H9 (cell line): ENCODE measurements around the gene CALHM1. TPM values are rescaled to one million over a fixed set of nuclear protein-coding genes. Genes with fewer than 3 reads are reported as not detected.

ENCODE experiments used
- DNase-seq: peaks from one replicate; pipeline ENCODE4 v3.0.0-alpha.2; 2017
- H2AFZ ChIP-seq: one replicate; pipeline ENCODE4 v1.6.1; 2013; ENCODE audit warnings: mild to moderate bottlenecking, low read length, control low read depth, moderate library complexity
- H2AK5ac ChIP-seq: 2 replicates; pipeline ENCODE4 v1.6.1; 2013; ENCODE audit warnings: low read length, control low read depth, mixed read lengths; ENCODE audit not compliant: insufficient read length
- H2BK120ac ChIP-seq: one replicate; pipeline ENCODE4 v1.6.1; 2013; ENCODE audit warnings: low read depth, mild to moderate bottlenecking, low read length, control low read depth, inconsistent platforms; ENCODE audit not compliant: poor library complexity, severe bottlenecking
- H2BK12ac ChIP-seq: 2 replicates; pipeline ENCODE4 v1.6.1; 2013; ENCODE audit warnings: low read length, control low read depth, mixed read lengths, low read depth; ENCODE audit not compliant: insufficient read length
- H2BK15ac ChIP-seq: 2 replicates; pipeline ENCODE4 v1.6.1; 2013; ENCODE audit warnings: low read depth, low read length, control low read depth
- H2BK20ac ChIP-seq: one replicate; pipeline ENCODE4 v1.6.1; 2013; ENCODE audit warnings: low read depth, mild to moderate bottlenecking, low read length, control low read depth, inconsistent platforms; ENCODE audit not compliant: poor library complexity, severe bottlenecking
- H2BK5ac ChIP-seq: 2 replicates; pipeline ENCODE4 v1.6.1; 2013; ENCODE audit warnings: low read length, control low read depth, mixed read lengths; ENCODE audit not compliant: insufficient read length
- H3K14ac ChIP-seq: 2 replicates; pipeline ENCODE4 v1.6.1; 2013; ENCODE audit warnings: low read length, control low read depth; ENCODE audit not compliant: insufficient read depth
- H3K18ac ChIP-seq: 2 replicates; pipeline ENCODE4 v1.6.1; 2013; ENCODE audit warnings: low read depth, mild to moderate bottlenecking, mixed read lengths, low read length, control low read depth; ENCODE audit not compliant: insufficient read length
- H3K23ac ChIP-seq: 2 replicates; pipeline ENCODE4 v1.6.1; 2013; ENCODE audit warnings: low read length, control low read depth, mixed read lengths, low read depth; ENCODE audit not compliant: insufficient read length
- H3K23me2 ChIP-seq: 2 replicates; pipeline ENCODE4 v1.6.1; 2013; ENCODE audit warnings: low read depth, mild to moderate bottlenecking, mixed read lengths, low read length, control low read depth; ENCODE audit not compliant: insufficient read length, poor library complexity, severe bottlenecking
- H3K27ac ChIP-seq: 2 replicates; pipeline ENCODE4 v1.5.1; 2013; ENCODE audit warnings: low read length, control low read depth, mixed read lengths, low read depth; ENCODE audit not compliant: insufficient read length
- H3K27me3 ChIP-seq: 2 replicates; pipeline ENCODE4 v1.6.1; 2013; ENCODE audit warnings: low read length, control low read depth, inconsistent platforms; ENCODE audit not compliant: insufficient read depth
- H3K4ac ChIP-seq: 2 replicates; pipeline ENCODE4 v1.6.1; 2013; ENCODE audit warnings: low read depth, mild to moderate bottlenecking, control low read depth, inconsistent platforms, low read length, moderate library complexity
- H3K4me1 ChIP-seq: 2 replicates; pipeline ENCODE4 v1.6.1; 2013; ENCODE audit warnings: low read length, control low read depth, inconsistent platforms; ENCODE audit not compliant: insufficient read depth
- H3K4me2 ChIP-seq: 2 replicates; pipeline ENCODE4 v1.6.1; 2013; ENCODE audit warnings: low read length, control low read depth, mixed read lengths; ENCODE audit not compliant: insufficient read length, insufficient read depth
- H3K56ac ChIP-seq: 2 replicates; pipeline ENCODE4 v1.6.1; 2013; ENCODE audit warnings: low read depth, mild to moderate bottlenecking, mixed read lengths, low read length, control low read depth; ENCODE audit not compliant: insufficient read length
- H3K79me1 ChIP-seq: 2 replicates; pipeline ENCODE4 v1.6.1; 2013; ENCODE audit warnings: low read depth, mild to moderate bottlenecking, moderate library complexity, low read length, control low read depth, inconsistent platforms; ENCODE audit not compliant: insufficient read depth, poor library complexity, severe bottlenecking
- H3K79me2 ChIP-seq: 2 replicates; pipeline ENCODE4 v1.6.1; 2013; ENCODE audit warnings: low read length, control low read depth, inconsistent platforms; ENCODE audit not compliant: insufficient read depth
- H3K9ac ChIP-seq: 2 replicates; pipeline ENCODE4 v1.6.1; 2013; ENCODE audit warnings: low read length, control low read depth, mixed read lengths; ENCODE audit not compliant: insufficient read length; ENCODE audit errors: extremely low read depth
- H3K9me3 ChIP-seq: one replicate; pipeline ENCODE4 v1.6.1; 2013; ENCODE audit warnings: low read depth, low read length, inconsistent platforms; ENCODE audit not compliant: control insufficient read depth
- H3T11ph ChIP-seq: one replicate; pipeline ENCODE4 v1.6.1; 2013; ENCODE audit warnings: mild to moderate bottlenecking, low read length, control low read depth, inconsistent platforms
- H4K20me1 ChIP-seq: one replicate; pipeline ENCODE4 v1.6.1; 2013; ENCODE audit not compliant: control insufficient read depth, insufficient read length, insufficient read depth
- H4K5ac ChIP-seq: 2 replicates; pipeline ENCODE4 v1.6.1; 2013; ENCODE audit warnings: low read depth, mild to moderate bottlenecking, mixed read lengths, low read length, control low read depth; ENCODE audit not compliant: insufficient read length
- H4K8ac ChIP-seq: replicated peaks from 2 replicates; pipeline ENCODE4 v1.6.1; 2013; ENCODE audit warnings: low read length, control low read depth, mixed read lengths, low read depth; ENCODE audit not compliant: insufficient read length
- H4K91ac ChIP-seq: 2 replicates; pipeline ENCODE4 v1.6.1; 2013; ENCODE audit warnings: low read depth, mild to moderate bottlenecking, moderate library complexity, mixed read lengths, low read length, control low read depth; ENCODE audit not compliant: insufficient read length
- H3K27ac Mint-ChIP-seq, 3 experiments: 2 replicates in 2 of 3; 3 replicates in 1 of 3; pipeline ENCODE4 v1.8.0; 2020 to 2021; ENCODE audit warnings: mixed read lengths in 3 of 3, mild to moderate bottlenecking in 1 of 3, moderate library complexity in 1 of 3
- H3K27me3 Mint-ChIP-seq: 2 replicates; pipeline ENCODE4 v1.8.0; 2021; ENCODE audit warnings: low read depth, mild to moderate bottlenecking, moderate library complexity, mixed read lengths
- H3K36me3 Mint-ChIP-seq, 3 experiments: 2 replicates in 2 of 3; 3 replicates in 1 of 3; pipeline ENCODE4 v1.8.0; 2020 to 2021; ENCODE audit warnings: low read depth in 3 of 3, mixed read lengths in 3 of 3; ENCODE audit not compliant: insufficient read depth in 1 of 3
- H3K4me1 Mint-ChIP-seq, 2 experiments: 2 replicates each; pipeline ENCODE4 v1.8.0; 2020; ENCODE audit warnings: mixed read lengths in 2 of 2
- H3K4me3 Mint-ChIP-seq, 2 experiments: 2 replicates in 1 of 2; 3 replicates in 1 of 2; pipeline ENCODE4 v1.8.0; 2020 to 2021; ENCODE audit warnings: mild to moderate bottlenecking in 2 of 2, mixed read lengths in 2 of 2, moderate library complexity in 1 of 2
- H3K9me3 Mint-ChIP-seq, 2 experiments: 2 replicates in 1 of 2; 3 replicates in 1 of 2; pipeline ENCODE4 v1.8.0; 2020; ENCODE audit warnings: mild to moderate bottlenecking in 2 of 2, mixed read lengths in 2 of 2, moderate library complexity in 1 of 2
- WGBS: extraction: QIAGEN DNeasy Blood & Tissue Kit; methylation state at CpG from one replicate; pipeline ENCODE4 v1.1.7; 2013; ENCODE audit warnings: missing lambda C conversion rate, low lambda C conversion rate, mixed read lengths; ENCODE audit not compliant: insufficient read length; ENCODE audit errors: extremely low coverage; 5-methylcytosine and 5-hydroxymethylcytosine counted together
- total RNA-seq: library from RNA; stranded (reverse); gene quantifications from 2 replicates; pipeline ENCODE4 v1.2.1, GENCODE V29; 2021
- TF ChIP-seq, protein P1 (sequence below): fragments of 200-600 bp; sonication (generic); conservative IDR thresholded peaks from 3 replicates; pipeline ENCODE4 v1.8.0; 2021; ENCODE audit warnings: antibody characterized with exemption, mild to moderate bottlenecking

CALHM1 gene
- total RNA-seq, 1 experiment from 2014 or later: 0.13 TPM

DNA sequence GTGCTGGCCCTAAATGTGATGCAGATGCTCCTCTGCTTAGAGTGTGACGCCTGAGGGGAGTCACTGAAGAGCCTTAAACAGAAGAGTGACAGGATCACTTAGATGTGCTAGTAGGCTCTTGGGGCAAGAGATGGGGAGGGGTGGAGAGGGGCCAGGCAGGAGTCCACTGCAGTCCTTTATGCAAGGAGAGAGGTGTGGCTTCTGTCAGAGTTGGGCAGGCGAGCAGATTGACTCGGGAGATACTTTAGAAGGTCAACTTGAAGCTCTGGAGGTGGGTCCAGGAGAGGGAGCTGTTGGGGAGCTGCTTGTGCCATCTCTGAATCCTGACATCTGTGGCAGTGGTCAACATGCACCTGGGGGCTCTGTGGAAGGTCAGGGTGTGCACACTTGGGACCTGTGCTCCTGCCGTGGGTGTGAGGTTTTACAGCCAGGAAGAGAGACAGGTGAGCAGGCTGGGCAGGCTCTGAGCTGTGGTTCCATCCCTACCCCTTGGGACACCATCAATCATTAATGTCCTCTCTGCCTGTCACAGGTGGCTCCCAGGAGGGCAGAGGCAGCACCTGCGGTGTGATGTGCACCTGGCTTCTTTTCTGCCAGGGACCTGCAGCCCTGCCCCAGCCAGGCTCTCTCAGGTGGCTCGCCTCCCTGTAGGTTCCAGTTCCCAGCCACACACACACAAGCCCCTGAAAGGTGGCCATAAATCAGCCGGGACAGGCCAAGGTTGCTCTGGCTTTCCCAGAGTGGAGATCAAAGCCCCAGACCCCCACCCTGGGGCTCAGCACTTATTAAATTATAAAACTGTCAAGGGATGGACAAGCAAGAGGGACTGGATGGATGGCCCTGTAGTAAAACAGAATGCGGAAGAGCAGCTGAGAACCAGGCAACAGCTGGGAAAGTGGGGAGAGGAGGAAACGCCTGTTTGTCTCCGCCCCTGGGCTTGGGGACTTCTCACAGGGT lies 48.8 kb upstream of the CALHM1 start:
- no peak overlapping the region for H4K8ac ChIP-seq
- H3K4ac ChIP-seq: no peak overlapping the region
- H3K4me1 ChIP-seq: no peaks in the 10 kb centered on the region
- H2BK12ac ChIP-seq: no peak overlapping the region
- H3T11ph ChIP-seq: no peak overlapping the region
- no peak overlapping the region for H3K18ac ChIP-seq
- peak; percentile 33 for DNase-seq
- no peak overlapping the region for H2AFZ ChIP-seq
- TF ChIP-seq, protein P1, sequence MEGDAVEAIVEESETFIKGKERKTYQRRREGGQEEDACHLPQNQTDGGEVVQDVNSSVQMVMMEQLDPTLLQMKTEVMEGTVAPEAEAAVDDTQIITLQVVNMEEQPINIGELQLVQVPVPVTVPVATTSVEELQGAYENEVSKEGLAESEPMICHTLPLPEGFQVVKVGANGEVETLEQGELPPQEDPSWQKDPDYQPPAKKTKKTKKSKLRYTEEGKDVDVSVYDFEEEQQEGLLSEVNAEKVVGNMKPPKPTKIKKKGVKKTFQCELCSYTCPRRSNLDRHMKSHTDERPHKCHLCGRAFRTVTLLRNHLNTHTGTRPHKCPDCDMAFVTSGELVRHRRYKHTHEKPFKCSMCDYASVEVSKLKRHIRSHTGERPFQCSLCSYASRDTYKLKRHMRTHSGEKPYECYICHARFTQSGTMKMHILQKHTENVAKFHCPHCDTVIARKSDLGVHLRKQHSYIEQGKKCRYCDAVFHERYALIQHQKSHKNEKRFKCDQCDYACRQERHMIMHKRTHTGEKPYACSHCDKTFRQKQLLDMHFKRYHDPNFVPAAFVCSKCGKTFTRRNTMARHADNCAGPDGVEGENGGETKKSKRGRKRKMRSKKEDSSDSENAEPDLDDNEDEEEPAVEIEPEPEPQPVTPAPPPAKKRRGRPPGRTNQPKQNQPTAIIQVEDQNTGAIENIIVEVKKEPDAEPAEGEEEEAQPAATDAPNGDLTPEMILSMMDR: peak; percentile 30; the same call in 1 of the 3 replicates
- no peaks in the 10 kb centered on the region; the same call in none of the 2 replicates for H3K27me3 Mint-ChIP-seq
- no peak overlapping the region for H3K23ac ChIP-seq
- H3K14ac ChIP-seq: no peak overlapping the region
- no peak overlapping the region for H2BK120ac ChIP-seq
- peaks cover 9 to 17% of the 10 kb centered on the region in 2 experiments for H3K4me1 Mint-ChIP-seq
- no peak overlapping the region for H4K91ac ChIP-seq
- no peaks in the 10 kb centered on the region for H3K9me3 ChIP-seq
- H3K4me2 ChIP-seq: no peak overlapping the region
- H3K27ac ChIP-seq: no peak overlapping the region
- no peaks in the 10 kb centered on the region for H3K36me3 Mint-ChIP-seq
- no CpG with 5 or more reads among the region's 10 CpGs for WGBS
- no peak overlapping the region for H3K56ac ChIP-seq
- H3K4me3 Mint-ChIP-seq: no peak overlapping the region
- no peaks in the 10 kb centered on the region for H3K79me2 ChIP-seq
- no peak overlapping the region for H3K9ac ChIP-seq
- no peaks in the 10 kb centered on the region for H3K23me2 ChIP-seq
- no peak overlapping the region for H2BK5ac ChIP-seq
- H3K27ac Mint-ChIP-seq: no peak overlapping the region; a peak in 1 of 7 replicates
- no peaks in the 10 kb centered on the region for H4K20me1 ChIP-seq
- H3K79me1 ChIP-seq: no peaks in the 10 kb centered on the region
- H2BK15ac ChIP-seq: no peak overlapping the region
- no peaks in the 10 kb centered on the region for H3K9me3 Mint-ChIP-seq
- no peak overlapping the region for H4K5ac ChIP-seq
- no peak overlapping the region for H2AK5ac ChIP-seq
- no peak overlapping the region for H2BK20ac ChIP-seq
- no peaks in the 10 kb centered on the region for H3K27me3 ChIP-seq
